Stimulated activated CD4-positive, alpha-beta T cell treated with anti-CD3 and anti-CD28 coated beads, Interleukin-12 subunit alpha, Interleukin-12 subunit beta, amount 100 ng/mL, for 48 hours (primary cell): ENCODE data around the gene NLK.
"Not testable (repeated sequence)": the region's sequence is repeated elsewhere in the genome, so short reads cannot be mapped to it uniquely, and the experiment has no call there.

ENCODE experiments used
- DNase-seq, 3 donors: peaks; one replicate each; pipeline ENCODE4 v3.0.0-alpha.2; 2020; ENCODE audit warnings: low read depth in 2 of 3, low spot score in 1 of 3

NLK gene

GRCh38 chr17:28042657-28042720 lies at the start of gene NLK:
Gene NLK (plus strand): TSS chr17:28042677. CDS start chr17:28042874, 197 bp downstream.
- no peak for DNase-seq

- DNase-seq, result no peak
Measured at GRCh38 chr17:27993161-27993695, 49.2 kb upstream of the NLK start.

GRCh38 chr17:27993723-27994310 lies 48.7 kb upstream of the NLK start:
- DNase-seq, result no peak

GRCh38 chr17:27994586-27994985 lies 47.9 kb upstream of the NLK start:
- no peak for DNase-seq

- DNase-seq, result no peak
Measured at GRCh38 chr17:27995554-27995953, 46.9 kb upstream of the NLK start.

- no peak for DNase-seq
Measured at GRCh38 chr17:27996202-27997043, 46.1 kb upstream of the NLK start.

- no peak for DNase-seq
Measured at GRCh38 chr17:27997044-27997401, 45.5 kb upstream of the NLK start.

- DNase-seq, result no peak
Measured at GRCh38 chr17:27997522-27997921, 45.0 kb upstream of the NLK start.

GRCh38 chr17:28001149-28001548 lies 41.3 kb upstream of the NLK start:
- DNase-seq, result no peak

GRCh38 chr17:28004344-28004743 lies 38.1 kb upstream of the NLK start:
- DNase-seq, result no peak

GRCh38 chr17:28007925-28008324 lies 34.6 kb upstream of the NLK start:
- not testable (repeated sequence) for DNase-seq

GRCh38 chr17:28008513-28008912 lies 34.0 kb upstream of the NLK start:
- no peak for DNase-seq

GRCh38 chr17:28010406-28010805 lies 32.1 kb upstream of the NLK start:
- DNase-seq, result no peak

- DNase-seq, result no peak
Measured at GRCh38 chr17:28018439-28019070, 23.9 kb upstream of the NLK start.

- no peak for DNase-seq
Measured at GRCh38 chr17:28020515-28020914, 22.0 kb upstream of the NLK start.

GRCh38 chr17:28029044-28029443 lies 13.4 kb upstream of the NLK start:
- no peak for DNase-seq

GRCh38 chr17:28030386-28030785 lies 12.1 kb upstream of the NLK start:
- DNase-seq, result no peak

- no peak for DNase-seq
Measured at GRCh38 chr17:28031174-28031573, 11.3 kb upstream of the NLK start.

- no peak for DNase-seq
Measured at GRCh38 chr17:28033972-28034714, 8.3 kb upstream of the NLK start.

GRCh38 chr17:28035452-28035851 lies 7.0 kb upstream of the NLK start:
- not testable (repeated sequence) for DNase-seq

- DNase-seq, result not testable (repeated sequence)
Measured at GRCh38 chr17:28035884-28036283, 6.6 kb upstream of the NLK start.

GRCh38 chr17:28038802-28039201 lies 3.7 kb upstream of the NLK start:
- DNase-seq, result no peak
